Limb (tissue), 2 donors: ENCODE data around the gene FAM186B.

ENCODE experiments used
- DNase-seq, 2 donors: peaks; one replicate each; pipeline ENCODE4 v3.0.0-alpha.2; 2016; ENCODE audit errors: extremely low spot score in 2 of 2

Gene FAM186B

DNA sequence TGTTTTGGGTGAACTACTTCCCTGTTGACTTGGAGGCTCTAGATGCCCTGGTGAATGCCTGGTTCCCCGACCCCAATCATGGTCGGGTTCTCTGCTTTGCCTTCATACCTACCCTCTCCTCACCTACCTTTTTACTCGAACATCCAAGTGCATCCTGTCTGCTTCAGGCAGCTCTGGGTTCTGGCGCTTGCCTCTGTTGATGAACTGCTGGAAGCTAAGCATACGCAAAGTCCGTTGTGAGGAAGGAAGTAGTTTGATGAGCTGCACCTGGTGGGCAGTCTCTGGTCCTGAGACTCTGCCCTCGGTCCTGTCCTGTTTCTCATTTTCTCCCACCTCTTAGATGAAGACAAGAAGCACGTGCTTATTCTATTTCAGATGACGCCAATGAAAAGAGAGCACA lies 53.0 kb downstream of the FAM186B start:
- DNase-seq: no peak

- no peak for DNase-seq
These were observed 53.4 kb downstream of the FAM186B start for GRCh38 chr12:49552014-49552413.

- no peak for DNase-seq
These were observed 54.7 kb downstream of the FAM186B start for GRCh38 chr12:49550693-49551252.

DNA sequence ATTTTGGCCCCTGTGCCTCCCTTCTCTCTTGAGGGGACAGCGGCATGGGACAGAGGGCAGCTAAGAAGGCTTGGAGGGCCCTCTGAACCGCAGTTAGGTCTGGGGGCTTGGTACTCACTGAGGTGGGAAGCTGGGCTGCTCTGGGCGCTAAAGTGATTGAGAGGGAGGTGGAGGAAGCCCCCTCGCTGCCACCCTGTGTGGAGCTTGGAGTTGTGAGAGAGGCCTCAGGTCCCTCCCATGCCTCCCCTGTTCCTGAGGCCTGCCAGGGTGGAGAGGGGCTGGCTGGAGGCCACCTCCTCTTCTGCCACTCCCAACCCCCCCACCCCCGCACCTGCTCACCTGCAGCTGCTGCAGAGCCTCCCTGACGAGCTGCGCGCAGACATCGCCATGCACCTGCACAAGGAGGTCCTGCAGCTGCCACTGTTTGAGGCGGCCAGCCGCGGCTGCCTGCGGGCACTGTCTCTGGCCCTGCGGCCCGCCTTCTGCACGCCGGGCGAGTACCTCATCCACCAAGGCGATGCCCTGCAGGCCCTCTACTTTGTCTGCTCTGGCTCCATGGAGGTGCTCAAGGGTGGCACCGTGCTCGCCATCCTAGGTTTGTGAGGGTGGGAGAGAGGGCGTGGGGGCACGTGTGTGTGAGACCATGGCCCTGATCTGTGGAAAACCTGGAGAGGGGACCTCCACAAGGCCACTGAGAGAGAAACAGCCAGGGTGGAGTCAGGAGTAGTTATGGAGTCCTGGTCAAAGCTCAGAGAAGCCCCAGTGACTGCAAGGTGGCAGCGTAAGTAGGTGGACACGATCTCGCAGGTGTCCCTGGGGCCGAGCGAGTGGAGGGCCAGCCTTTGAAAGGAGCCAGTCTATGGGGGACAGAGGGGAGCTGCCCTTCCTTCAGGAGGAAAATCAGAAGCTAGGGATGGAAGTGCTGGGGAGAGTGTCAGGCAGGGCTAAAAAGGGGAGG lies 55.4 kb downstream of the FAM186B start:
- DNase-seq: no peak

DNA sequence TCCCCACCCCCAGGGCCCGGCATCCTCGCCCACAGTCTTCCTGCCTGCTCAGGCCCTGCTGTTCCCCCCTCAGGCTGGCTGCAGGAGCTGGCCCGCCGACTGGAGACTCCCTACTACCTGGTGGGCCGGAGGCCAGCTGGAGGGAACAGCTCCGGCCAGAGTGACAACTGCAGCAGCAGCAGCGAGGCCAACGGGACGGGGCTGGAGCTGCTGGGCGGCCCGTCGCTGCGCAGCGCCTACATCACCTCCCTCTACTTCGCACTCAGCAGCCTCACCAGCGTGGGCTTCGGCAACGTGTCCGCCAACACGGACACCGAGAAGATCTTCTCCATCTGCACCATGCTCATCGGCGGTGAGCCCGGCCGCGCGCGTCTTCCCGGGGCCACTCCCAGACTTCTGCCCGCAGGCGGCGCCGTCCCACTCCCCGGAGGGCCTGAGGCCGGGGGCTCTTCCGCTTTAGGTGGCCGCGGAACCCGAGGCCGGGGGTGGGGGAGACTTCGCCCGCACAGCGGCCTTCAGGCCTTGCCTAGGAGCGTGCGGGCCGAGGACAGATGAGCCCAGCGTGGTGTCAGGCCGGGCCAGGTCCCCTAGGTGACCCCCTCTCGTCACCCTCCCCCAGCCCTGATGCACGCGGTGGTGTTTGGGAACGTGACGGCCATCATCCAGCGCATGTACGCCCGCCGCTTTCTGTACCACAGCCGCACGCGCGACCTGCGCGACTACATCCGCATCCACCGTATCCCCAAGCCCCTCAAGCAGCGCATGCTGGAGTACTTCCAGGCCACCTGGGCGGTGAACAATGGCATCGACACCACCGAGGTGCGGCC lies 56.4 kb downstream of the FAM186B start:
- peak; percentile 32 to 69 for DNase-seq

- DNase-seq: no peak
These were observed 57.0 kb downstream of the FAM186B start for GRCh38 chr12:49548481-49548821.

DNA sequence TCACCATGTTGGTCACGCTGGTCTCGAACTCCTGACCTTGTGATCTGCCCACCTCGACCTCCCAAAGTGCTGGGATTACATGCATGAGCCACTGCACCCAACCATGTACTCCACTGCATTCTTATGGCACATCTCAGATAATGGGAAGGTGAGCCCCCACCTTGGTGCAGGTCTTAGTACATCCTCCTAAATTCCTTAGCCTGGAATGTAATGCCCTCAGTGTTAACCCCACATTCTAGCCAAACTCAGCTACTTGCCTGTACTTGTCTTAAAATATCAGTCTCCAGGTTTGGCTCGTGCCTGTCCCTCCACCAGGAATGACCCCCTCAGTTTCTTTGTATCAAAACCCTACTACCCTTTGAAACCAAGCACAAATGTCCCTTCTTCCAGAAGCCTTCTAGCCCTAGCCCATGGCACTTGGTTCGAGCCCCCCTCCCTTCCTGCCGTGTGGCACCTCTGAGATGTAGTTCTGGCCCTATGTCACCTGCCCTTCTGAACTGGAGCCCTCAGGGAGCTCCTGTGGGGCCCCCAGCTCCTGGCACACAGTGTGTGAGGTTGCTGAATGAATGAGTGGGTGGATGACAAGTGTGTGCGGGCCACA lies 58.2 kb downstream of the FAM186B start:
- DNase-seq: no peak

- DNase-seq: no peak
These were observed 59.0 kb downstream of the FAM186B start for GRCh38 chr12:49546481-49546880.

GRCh38 chr12:49545815-49546214 lies 59.6 kb downstream of the FAM186B start:
- DNase-seq: no peak

DNA sequence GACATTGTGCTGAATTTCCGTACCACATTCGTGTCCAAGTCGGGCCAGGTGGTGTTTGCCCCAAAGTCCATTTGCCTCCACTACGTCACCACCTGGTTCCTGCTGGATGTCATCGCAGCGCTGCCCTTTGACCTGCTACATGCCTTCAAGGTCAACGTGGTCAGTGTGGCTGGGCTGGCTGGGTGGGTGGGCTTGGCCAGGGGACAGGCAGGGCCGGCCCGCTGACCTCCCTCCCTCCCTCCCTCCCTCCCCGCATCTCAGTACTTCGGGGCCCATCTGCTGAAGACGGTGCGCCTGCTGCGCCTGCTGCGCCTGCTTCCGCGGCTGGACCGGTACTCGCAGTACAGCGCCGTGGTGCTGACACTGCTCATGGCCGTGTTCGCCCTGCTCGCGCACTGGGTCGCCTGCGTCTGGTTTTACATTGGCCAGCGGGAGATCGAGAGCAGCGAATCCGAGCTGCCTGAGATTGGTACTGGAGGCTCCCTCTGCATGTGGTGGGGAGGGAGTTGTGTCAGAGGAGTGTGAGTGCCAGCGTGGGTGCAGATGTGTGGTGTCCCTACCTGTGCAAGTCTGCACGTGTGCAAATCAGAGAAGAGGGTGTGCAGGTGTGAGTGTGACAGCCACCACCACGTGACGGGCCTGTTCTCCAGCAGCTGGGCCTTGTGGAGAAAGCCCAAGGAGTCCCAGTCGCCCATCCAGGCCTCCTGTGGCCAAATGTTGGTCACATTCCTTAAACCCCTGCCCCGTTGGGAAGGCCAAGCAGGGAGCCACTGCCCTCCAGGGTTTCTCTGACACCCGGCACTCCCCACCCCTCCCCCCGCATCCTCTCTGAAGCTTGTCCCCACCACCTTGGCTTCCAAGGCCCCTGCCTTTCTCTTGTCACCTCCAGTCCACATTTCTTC lies 61.3 kb downstream of the FAM186B start:
- no peak for DNase-seq

DNA sequence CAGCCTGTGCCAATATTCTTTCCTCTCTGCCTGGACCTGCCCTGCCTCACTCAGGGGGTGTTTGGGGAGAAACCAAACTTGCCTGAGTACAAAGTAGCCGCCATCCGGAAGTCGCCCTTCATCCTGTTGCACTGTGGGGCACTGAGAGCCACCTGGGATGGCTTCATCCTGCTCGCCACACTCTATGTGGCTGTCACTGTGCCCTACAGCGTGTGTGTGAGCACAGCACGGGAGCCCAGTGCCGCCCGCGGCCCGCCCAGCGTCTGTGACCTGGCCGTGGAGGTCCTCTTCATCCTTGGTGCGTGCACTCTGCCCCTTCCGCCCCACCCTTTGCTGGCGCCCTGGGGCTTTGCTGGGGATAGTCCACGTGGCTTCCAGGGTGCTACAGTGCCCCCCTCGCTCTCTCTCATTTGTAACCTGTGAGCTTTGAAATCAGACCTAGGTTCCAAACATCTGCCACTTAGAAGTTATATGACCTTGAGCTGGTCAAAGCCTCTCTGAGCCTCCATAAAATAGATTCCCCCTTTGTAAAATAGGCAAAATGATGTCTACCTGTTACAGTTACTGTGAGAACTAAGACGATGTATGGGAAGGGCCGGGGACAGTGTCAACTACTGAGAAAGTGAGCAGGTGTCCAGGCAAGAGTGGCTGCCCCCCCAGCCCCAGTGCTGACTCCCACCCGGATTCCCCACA lies 62.1 kb downstream of the FAM186B start:
- no peak for DNase-seq

GRCh38 chr12:49542592-49543160 lies 62.8 kb downstream of the FAM186B start:
- DNase-seq: no peak

GRCh38 chr12:49541911-49542505 lies 63.4 kb downstream of the FAM186B start:
- DNase-seq: no peak

DNA sequence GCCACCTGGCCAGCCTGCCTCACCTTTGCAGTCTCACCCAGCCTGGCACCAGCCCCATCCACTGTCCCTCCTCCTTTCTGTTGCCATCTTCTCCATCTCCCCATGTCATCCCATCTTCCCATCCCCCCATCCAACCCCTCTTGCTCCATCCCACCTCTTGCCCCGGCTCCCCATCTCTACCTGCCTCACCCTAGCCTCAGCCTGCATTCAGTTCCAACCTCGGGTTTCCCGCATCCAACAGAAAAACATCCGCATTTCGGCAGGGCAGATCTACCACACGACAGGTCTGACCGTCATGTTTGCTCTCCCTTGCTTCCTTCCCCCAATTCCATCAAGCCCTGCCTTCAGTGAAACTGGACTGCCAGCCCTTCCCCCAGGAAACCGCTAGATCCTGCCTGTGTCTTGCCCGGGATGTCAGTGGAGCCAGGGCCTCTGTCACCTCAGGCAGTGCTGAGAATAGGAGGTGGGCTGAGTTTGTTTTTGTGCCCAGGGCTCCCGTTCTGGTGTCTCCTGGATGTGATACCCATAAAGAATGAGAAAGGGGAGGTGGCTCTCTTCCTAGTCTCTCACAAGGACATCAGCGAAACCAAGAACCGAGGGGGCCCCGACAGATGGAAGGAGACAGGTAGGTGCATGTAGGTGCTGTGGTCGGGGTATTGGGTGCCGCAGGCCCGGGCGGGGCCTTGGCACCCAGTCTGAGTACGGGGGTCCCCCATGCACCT lies 64.1 kb downstream of the FAM186B start:
- DNase-seq: no peak

- DNase-seq: no peak
These were observed 65.0 kb downstream of the FAM186B start for GRCh38 chr12:49540229-49541139.

DNA sequence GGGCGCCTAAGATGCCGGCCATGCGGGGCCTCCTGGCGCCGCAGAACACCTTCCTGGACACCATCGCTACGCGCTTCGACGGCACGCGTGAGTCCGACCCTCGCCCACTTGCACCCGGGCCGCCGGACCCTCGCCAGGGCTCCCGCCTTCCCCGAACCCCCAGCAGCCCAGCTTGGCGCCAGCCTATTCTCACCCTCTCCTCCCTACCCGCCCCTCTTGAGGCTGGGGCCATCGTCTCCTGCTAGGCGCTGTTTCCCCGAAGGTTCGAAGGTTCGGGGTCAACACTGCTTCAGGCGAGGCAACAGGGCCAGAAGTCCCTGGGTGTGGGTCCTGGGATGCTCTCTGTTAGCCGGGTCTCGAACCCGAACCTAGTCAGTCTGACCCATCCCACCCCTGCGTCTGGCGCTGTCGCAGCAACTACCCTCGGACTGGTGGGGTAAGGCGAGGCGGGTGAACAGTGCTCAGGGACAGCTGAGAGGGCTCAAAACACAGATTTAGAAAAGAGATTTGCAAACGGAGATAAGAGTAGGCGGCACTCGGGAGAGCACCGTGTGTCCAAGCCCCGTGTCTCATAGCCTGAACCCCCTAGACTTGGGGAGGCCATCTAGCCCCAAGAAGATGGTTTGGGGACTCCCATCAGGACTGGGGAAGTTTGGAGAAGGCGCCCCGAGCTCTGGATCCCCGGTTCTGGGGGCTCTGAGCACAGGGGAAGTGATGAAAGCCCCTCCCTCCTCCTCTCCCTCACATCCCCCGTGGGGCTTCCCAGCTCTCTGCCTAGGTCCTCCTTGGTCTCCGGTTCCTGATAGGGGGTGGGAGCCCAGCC lies 65.8 kb downstream of the FAM186B start:
- DNase-seq: no peak
